GM18526 (cell line): Measurements from ENCODE around the gene PPP6R1.
A peak's percentile ranks its signal among the peaks of the same experiment; 100 is the strongest.

Experiments used
- POLR2A ChIP-seq: IDR thresholded peaks from 3 replicates; pipeline ENCODE4 v1.6.1; 2011; ENCODE audit not compliant: insufficient read length; ENCODE audit errors: extremely low read depth

The PPP6R1 gene

DNA sequence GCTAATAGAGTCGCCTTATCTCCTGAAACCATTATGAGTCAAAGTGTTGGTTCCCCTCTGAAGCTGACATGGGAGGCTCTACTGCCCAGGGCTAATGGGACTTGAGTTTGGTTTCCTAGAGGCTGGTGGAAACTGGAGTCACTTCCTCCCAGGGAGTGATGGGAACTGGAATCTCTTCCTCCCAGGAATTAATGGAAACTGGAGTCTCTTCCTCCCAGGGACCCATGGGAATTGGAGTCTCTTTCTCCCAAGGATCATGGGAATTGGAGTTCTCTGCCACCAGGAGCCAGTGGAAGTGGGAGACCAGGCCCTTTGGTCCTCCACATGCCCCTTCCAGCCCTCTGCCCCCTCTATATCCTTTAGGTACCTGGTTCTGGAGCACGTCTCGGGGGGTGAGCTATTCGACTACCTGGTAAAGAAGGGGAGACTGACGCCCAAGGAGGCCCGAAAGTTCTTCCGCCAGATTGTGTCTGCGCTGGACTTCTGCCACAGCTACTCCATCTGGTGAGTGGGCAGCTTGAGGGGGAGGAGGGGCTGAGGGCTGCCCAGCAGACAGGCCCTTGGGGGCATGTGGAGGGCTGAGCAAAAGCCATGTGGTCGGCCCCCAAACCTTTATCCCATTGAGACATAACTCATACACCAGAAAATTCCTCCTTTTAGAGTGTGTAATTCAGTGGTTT is 30.4 kb upstream of the PPP6R1 start:
- no peak for TF ChIP-seq POLR2A

DNA sequence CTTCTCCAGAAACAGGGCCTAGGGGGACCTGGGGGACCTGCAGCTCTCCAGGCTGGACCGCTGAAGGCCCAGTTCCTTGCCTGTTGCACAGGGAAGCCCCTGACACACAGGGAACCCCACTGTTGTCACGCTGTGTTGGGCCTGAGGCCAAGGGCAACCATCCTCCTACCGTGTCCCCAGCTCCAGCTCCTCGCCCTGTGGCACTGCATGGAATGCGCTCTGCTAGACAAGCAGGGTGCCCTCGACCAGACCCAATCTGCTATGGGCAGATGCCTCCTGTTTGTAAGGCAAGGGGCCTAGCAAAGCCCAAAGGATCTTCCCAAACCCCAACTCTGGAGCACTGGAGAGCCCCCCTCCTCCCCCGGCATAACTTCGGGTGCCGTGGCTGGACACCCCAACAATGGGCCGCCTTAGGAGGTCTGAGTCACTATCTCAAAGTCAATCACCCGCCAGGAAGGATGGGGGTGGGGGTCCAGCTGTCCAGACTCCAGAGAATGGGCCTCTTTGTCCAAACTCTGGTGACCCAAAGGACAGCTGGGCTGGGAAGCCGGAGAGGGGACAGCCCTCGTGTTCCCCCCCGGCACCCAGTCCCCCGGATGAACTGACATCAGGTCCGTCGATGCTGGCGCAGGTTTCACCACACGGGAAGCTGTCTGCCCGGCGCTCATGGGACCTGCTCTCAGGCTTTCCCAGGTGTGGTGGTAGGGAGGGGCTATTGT is 28.7 kb upstream of the PPP6R1 start:
- TF ChIP-seq POLR2A, result no peak

DNA sequence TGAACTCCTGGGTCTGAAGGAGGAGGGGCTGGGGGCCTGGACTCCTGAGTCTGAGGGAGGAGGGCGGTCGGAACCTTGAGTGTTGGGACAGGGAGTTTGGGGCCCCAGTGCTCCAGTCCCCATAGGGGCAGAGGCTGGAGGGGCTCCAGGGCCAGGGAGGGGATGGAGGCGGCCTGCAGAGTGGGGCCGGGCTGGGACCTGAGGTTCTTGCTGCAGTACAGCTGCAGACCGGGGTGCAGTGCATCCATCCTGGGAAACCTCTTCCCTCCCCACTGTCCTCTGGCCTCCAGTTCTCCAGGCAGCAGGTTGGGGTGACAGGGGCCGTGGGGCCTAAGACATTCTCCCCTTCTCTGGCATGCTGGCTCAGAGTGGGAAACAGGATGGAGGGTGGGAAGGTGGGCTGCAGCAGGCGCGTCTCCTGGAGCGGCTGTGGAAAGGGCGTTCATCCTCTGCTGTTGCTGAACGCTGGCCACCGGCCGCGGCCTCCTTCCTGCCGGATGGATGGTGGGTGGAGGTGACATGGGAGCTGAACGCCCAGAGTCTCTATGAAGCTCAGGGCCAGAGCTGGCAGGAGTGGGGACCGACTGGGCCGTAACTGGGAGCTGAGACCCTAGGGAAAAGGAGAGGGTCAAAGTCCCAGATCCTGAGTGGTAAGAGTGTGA is 26.5 kb upstream of the PPP6R1 start:
- no peak for TF ChIP-seq POLR2A

DNA sequence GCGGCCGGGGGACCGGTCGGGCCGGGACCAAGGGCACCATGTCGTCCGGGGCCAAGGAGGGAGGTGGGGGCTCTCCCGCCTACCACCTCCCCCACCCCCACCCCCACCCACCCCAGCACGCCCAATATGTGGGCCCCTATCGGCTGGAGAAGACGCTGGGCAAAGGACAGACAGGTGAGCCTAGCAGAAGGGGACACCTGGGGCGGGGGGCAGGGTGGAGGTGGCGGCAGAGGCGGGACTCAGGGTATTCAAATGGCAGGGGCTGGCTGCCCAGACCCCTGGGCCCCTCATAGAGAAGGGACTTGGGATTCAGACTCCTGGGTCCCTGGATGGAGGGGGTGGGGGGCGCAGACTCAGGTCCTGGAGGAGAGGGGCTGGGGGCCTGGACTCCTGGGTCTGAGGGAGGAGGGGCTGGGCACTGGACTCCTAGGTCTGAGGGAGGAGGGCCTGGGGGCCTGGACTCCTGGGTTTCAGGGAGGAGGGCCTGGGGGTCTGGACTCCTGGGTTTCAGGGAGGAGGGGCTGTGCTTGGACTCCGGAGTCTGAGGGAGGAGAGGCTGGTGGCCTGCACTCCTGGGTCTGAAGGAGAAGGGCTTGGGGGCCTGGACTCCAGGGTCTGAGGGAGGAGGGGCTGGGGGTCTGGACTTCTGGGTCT is 25.7 kb upstream of the PPP6R1 start:
- no peak for TF ChIP-seq POLR2A

DNA sequence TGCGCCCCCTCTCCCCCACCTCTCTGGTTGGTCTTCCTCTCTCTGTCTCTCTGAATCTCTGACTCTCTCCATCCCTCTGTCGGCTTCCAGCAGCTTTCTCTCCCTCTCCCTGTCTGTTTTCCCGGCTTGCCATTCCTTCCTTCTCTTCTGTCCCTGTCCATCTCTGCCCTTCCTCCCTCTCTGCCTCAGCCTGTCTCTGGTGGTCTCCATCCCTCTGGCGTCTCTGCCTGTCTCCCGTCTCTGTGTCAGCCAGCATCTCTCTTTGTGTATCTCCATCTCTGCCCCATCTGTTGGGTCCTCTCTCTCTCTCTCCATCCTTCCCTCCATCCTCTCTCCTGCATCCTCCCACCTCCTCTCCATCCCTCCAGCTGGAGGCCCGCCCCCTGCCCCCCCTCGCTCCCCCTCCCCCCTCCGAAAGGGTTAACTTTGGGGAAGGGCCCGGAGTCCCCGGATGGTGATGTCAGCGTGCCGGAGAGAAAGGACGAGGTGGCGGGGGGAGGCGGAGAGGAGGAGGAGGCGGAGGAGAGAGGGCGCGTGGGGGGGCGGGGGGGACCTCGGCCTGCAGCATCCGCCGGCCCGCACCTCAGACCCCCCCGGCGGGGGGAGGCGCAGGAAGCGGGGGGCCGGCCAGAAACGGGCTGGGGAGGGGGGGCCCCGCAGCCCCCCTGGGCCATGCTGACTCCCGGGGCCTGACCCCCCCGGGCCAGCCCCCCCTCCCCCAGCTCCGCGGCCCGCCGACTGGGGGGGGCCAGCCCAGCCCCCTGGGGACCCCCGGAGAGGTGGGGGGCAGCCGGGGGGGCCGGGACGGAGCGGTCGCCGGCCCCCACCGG is 24.9 kb upstream of the PPP6R1 start, which contains the start of gene BRSK1:
BRSK1 (plus strand) TSS at position 450 of the 830 bp plus-strand sequence. CDS start 446 bp downstream, outside the sequence.
- no peak for TF ChIP-seq POLR2A

DNA sequence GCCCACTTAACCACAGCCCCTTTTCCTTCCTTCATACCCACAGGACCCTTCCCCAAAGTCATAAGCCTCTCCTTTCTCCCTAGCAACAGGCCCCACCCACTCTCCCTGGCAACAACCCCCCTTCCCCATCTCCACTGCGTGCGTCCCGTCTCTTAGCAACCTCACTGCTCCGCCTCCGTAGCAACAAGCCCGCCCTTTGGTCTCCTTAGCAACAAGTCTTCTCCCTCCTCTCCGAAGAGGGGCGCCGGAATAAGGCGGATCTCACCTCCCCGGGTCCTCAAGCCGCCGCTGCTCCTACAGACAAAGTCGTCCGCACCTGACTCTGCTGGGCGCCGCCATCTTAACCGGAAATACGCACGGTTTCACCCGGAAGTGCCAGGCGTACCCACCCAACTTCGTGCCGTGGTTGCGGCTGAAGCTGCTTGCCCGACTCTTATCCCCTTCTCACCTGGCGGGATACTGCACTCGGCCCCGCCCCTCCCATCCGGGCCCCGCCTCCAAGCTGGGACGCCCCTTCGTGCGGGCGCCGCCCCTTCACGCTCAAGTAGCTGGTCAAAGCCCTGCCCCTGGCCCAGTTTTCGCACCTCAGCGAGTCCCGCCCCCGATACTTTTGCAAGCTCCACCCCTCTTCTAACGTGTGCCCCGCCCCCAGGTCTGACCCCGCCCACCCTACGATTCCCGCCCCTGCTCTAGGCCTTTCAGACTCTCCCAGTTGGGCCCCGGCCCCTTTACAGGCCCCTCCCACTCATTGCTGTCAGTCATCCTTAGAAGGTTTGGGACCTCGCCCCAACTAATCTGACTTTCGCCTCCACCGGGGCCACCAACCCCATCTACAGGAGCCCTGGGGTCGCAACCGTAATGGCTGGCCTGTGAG is 21.2 kb upstream of the PPP6R1 start, which contains the start of gene HSPBP1:
HSPBP1 (minus strand) TSS at position 341 of the 874 bp plus-strand sequence. CDS start 502 bp downstream, outside the sequence.
- TF ChIP-seq POLR2A, result peak; percentile 68

DNA sequence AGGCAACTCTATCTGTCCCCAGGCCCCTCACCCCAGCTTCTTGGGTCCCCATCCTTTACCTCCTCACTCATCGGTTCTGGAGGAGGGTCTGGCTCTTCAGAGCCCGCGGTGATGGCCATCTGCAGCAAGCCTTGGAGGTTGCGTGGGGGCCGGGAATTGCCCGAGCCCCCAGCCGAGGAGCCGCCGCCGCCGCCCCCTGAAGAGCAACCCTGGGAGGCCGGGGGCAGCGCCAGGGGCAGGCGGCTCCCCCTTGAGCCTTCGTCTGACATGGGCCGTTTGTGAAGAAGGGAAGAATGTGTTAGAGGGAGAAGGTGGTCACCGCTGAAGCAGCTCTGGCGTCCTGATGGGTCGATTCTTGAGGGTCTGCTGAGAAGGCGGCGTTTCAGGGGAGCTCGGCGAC is 20.5 kb upstream of the PPP6R1 start:
- no peak for TF ChIP-seq POLR2A

DNA sequence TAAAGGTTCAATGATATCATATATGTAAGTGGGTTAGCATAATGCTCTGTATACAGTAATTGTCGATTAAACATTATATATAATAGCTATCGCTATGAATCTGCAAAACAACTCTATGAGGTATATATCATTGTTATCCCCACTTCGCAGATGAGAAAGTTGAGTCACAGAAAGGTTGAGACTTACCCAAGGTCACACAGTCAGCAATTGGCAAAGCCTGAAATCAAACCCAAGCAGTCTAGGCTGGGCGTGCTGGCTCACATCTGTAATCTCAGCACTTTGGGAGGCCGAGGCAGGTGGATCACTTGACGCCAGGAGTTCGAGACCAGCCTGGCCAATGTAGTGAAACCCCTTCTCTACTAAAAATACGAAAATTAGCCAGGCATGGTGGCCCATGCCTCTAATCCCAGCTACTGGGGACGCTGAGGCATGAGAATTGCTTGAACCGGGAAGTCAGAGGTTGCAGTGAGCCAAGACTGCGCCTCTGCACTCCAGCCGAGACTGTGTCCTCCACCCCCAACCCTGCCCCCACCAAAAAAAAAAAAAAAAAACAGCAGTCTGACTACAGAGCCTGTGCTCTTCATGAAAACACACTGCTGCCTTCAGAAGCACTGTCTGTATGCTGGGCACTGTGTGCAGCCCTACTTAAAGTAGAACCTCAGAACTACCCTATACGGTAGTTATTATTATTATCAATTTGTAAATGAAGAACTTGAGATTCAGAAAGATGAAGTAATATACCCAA is 19.7 kb upstream of the PPP6R1 start:
- no peak for TF ChIP-seq POLR2A

DNA sequence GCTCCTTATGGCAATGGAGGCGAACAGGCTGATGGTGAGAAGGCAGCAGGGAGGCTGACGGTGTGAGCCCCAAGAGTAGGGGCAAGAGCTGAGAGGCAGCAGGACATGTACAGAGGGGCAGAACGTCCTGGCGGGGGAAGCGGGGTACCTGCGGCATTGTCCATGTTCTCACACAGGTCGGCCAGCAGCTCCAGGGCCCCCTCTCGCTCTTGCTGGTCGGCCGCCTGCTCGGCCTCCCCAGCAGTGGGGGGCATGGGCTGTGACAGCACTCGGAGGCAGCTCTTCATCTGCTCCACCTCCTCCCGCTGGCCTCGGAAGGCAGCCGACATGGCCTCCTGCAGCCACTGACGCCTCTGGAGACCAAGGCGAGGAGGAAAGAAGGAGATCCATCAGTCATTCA is 18.7 kb upstream of the PPP6R1 start:
- no peak for TF ChIP-seq POLR2A

DNA sequence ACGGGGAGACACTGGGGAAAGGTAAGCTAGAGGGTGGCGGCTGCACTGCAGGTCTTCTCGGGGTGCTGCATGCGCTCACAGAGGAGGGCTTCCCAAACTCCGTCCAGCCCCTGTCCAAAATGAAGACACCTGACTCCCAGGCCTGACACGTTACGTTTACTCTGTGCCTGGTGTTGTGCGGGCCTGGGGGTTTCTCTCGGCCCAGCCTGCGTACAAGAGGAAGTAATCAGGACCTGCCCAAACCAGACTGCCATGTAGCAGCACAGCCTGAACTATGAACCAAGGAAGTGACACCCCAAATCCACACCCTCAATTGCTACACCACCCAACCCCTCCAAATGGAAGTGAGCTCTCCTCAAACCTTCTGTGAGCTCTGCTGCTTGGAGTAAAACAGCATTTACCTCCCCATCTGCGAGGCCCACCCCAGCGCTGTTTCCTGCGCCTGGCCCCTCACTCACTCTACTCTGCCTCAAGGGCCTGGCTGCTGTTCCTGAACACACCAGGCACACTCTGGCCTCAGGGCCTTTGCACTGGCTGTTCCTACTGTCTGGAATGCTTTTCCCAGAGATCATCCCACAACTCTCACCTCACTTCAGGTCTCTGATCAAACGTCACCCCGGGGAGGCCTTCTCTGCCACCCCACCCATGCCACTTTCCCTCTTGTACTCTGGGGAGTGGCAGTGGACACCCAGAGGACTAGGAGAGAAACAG is 18.1 kb upstream of the PPP6R1 start:
- no peak for TF ChIP-seq POLR2A

DNA sequence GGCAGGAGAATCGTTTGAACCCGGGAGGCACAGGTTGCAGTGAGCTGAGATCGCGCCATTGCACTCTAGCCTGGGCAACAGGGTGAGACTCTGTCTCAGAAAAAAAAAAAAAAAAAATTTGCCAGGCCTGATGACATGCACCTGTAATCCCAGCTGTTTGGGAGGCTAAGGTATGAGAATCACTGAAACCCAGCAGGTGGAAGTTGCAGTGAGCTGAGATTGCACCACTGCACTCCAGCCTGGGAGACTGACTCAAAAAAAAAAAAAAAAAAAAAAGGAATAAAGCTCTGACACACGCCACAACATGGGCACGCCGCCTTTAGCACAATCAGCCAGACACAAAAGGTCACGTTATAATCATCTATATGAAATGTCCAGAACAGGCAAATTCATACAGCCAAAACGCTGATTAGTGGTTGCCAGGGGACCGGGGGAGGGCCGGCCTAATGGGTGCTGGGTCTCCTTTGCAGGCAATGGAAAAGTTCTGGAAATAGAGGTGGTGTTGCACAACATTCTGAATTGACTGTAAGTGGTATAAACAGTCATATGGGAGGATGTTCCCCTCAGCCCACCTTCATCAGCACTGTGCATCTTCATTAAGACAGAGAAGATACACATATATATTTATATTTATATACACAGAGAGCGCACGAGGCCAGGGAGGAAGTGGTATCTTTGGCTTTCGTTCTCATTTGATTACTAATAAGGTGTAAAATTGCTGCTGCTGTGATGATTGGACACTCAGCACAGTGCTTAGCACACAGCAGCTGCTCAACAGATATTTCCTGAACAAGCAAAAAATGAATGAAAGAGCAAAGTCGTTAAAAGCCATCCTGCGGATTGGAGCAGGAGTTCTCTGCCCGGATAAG is 17.3 kb upstream of the PPP6R1 start:
- no peak for TF ChIP-seq POLR2A
